ENCODE results near the gene SSX2IP.

DNA sequence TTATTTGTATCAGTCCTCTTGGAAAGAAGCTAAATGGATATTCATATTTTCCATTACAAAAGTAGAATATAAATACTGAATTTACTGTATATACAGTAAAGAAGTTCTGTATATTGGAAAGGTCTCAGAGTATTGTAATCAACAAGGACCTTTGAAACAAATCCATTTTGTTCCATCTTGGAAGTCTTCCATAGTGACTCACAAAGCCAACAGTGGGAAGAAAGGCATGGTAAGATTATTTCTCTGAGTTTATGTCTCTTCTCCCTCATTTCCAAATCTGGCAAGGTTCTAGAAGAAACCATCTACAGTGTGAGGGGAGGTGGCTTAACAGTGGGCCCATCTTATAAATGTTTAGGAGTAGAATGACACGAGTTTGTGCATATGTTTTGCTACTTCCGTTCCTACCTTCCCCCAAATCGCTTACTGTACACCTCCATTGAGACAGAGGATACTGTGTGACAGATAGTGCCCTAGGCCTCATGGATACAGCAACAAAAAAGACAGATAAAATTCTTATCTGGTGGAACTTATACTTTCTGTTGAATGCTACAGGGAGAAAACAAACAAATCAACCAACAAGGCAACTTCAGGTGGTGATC, 22.1 kb upstream of the SSX2IP start:
- TF ChIP-seq, protein P1, sequence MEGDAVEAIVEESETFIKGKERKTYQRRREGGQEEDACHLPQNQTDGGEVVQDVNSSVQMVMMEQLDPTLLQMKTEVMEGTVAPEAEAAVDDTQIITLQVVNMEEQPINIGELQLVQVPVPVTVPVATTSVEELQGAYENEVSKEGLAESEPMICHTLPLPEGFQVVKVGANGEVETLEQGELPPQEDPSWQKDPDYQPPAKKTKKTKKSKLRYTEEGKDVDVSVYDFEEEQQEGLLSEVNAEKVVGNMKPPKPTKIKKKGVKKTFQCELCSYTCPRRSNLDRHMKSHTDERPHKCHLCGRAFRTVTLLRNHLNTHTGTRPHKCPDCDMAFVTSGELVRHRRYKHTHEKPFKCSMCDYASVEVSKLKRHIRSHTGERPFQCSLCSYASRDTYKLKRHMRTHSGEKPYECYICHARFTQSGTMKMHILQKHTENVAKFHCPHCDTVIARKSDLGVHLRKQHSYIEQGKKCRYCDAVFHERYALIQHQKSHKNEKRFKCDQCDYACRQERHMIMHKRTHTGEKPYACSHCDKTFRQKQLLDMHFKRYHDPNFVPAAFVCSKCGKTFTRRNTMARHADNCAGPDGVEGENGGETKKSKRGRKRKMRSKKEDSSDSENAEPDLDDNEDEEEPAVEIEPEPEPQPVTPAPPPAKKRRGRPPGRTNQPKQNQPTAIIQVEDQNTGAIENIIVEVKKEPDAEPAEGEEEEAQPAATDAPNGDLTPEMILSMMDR (IDR thresholded peaks at IDR 0.05), result no peak
- no peak for TF ChIP-seq POLR2A (IDR thresholded peaks at IDR 0.05)

All from uterus (tissue), 2 donors.